Activated gamma-delta T cell (primary cell): Measurements from ENCODE around the gene CAMSAP3.

Experiments used
- DNase-seq: peaks from one replicate; lab custom pipeline; 2025; lab: John Stamatoyannopoulos, UW
- total RNA-seq, 2 donors: gene quantifications; one replicate each; lab custom pipeline; 2026; lab: John Stamatoyannopoulos, UW

The CAMSAP3 gene, protein sequence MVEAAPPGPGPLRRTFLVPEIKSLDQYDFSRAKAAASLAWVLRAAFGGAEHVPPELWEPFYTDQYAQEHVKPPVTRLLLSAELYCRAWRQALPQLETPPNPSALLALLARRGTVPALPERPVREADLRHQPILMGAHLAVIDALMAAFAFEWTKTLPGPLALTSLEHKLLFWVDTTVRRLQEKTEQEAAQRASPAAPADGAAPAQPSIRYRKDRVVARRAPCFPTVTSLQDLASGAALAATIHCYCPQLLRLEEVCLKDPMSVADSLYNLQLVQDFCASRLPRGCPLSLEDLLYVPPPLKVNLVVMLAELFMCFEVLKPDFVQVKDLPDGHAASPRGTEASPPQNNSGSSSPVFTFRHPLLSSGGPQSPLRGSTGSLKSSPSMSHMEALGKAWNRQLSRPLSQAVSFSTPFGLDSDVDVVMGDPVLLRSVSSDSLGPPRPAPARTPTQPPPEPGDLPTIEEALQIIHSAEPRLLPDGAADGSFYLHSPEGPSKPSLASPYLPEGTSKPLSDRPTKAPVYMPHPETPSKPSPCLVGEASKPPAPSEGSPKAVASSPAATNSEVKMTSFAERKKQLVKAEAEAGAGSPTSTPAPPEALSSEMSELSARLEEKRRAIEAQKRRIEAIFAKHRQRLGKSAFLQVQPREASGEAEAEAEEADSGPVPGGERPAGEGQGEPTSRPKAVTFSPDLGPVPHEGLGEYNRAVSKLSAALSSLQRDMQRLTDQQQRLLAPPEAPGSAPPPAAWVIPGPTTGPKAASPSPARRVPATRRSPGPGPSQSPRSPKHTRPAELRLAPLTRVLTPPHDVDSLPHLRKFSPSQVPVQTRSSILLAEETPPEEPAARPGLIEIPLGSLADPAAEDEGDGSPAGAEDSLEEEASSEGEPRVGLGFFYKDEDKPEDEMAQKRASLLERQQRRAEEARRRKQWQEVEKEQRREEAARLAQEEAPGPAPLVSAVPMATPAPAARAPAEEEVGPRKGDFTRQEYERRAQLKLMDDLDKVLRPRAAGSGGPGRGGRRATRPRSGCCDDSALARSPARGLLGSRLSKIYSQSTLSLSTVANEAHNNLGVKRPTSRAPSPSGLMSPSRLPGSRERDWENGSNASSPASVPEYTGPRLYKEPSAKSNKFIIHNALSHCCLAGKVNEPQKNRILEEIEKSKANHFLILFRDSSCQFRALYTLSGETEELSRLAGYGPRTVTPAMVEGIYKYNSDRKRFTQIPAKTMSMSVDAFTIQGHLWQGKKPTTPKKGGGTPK
- 1.1 to 2.4 reads per million in 2 donors for total RNA-seq

DNA sequence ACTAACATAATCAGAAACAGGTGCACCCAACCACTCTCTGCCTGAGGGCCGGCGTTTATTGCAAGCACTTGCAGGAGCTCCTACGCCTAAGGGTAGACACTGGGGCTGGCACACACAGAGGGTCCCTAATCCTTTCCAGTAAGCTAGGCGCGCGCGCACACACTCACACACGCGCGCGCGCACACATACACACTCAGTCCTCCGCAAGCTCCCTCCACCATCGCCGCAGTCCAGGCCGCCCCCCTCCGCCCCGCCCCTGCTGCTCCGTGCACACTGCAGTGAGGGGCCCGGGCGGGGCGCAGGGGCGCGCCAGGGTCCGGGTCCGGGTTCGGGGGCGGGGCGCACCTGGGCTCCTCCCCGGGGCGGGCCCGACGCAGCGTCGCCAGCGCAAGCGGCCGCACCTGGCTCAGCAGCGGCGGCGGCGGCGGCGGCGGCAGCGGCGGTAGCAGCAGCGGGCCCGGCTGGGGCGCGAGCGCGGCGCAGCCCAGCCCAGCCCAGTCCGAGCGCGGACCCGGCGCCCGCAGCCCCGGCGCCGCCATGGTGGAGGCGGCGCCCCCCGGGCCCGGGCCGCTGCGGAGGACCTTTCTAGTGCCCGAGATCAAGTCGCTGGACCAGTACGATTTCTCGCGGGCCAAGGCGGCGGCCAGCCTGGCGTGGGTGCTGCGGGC lies at the start of gene CAMSAP3:
Gene CAMSAP3, plus strand, starts transcription at position 398 of the 668 bp plus-strand sequence. Its CDS starts 140 bp downstream, at position 538.
- DNase-seq = no peak

DNA sequence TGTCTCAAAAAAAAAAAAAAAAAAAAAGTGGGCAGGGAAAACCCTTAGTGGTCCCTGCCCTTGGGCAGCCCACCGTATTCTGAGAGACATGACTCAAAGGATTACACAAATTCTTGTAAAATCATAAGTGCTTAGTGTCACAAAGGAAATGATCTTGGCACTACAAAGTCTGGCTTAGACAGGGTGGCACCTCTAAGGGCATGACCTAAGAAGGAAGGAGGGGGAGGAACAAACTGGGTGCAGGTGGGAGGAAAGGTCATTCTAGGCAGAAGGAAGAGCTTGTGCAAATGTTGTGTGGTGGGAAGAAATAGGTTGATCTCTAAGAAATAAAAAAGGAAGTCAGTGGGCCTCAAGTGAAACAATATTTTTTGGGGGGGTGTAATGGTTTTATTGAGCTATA lies 49.8 kb upstream of the CAMSAP3 start:
- DNase-seq = no peak

- DNase-seq = no peak
Observed at GRCh38 chr19:7547159-7547558, 48.5 kb upstream of the CAMSAP3 start.

DNA sequence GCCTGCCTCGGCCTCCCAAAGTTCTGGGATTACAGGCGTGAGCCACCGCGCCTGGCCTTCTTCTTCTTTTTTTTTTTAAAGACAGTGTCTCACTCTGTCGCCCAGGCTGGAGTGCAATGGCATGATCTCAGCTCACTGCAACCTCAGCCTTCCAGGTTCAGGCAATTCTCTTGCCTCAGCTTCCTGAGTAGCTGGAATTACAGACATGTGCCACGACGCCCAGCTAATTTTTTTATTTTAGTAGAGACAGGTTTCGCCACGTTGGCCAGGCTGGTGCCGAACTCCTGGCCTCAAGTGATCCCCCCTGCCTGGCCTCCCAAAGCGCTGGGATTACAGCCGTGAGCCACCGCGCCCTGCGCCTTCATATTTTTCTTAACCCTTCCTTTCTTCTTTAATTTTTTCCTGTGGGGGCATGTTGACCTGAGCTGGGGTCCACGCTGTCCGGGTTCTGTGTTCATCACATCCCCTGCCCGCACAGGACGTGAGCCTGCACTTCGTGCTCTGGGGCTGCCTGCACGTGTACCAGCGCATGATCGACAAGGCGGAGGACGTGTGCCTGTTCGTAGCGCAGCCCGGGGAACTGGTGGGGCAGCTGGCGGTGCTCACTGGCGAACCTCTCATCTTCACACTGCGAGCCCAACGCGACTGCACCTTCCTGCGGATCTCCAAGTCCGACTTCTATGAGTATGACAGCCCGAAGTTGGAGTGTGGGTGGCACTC lies 46.1 kb upstream of the CAMSAP3 start:
- no peak for DNase-seq

DNA sequence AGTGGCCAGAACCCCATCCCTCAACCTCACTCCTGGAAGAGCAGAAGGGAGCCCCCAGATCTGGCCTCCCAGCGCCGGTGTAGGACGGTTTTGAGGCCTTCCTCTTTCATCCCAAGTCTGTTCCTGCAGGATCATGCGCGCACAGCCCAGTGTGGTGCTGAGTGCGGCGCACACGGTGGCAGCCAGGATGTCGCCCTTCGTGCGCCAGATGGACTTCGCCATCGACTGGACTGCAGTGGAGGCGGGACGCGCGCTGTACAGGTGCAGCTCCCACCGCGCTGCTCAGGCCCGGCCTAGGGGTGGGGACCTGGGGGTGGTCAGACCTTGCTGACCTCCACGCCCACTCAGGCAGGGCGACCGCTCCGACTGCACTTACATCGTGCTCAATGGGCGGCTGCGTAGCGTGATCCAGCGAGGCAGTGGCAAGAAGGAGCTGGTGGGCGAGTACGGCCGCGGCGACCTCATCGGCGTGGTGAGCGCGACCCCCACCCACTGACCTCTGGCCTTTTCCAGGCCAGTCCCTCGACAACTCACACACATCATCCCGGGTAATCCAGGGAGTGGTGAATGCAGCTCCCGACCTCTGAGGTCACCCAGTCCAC lies 45.4 kb upstream of the CAMSAP3 start:
- DNase-seq = no peak

DNA sequence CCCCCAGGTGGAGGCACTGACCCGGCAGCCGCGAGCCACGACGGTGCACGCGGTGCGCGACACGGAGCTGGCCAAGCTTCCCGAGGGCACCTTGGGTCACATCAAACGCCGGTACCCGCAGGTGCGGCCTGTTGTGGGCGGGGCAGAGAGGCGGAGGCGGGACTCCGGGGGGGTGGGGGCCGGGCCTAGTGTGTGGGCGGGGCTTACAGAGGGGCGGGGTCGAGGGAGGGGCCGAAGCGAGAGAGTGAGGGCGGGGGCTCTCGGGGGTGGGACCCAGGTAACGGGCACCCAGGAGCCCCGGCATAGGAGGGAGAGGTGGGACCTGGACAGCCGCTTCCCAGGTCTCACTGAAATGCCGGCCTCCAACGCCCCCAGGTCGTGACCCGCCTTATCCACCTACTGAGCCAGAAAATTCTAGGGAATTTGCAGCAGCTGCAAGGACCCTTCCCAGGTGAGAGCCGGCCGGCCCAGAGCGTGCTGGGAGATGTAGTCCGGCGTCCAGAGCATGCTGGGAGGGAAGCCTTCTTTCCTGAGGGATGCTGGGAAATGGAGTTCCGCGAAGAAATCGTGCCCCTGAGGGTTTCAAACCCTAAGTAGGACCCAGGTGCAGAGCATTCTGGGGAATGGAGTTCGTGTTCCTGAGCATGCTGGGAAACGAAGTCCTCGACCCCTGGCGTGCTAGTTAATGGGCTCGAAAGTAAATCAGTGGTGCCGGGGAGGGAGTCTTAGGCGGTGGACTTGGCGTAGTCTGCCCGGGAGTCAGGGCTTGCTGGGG lies 44.5 kb upstream of the CAMSAP3 start:
- no peak for DNase-seq

DNA sequence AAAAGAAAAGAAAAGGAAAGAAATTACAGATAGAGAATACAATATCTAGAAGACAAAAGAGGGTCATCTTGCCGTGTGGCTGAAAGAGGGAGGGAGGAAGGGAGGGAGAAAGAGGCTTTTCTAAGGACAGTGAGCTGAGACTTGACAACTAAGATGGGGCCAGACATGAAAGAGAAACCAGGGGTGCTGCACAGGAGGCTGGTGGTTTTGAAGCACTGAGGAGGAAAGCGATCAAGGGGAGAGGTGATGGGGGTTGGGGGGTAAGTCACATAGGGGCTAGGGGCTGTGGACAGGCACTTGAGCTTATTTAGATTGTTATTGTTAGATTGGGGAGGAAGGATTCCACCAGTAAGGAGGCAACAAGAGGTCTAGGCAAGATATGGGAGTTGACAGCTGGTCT lies 42.9 kb upstream of the CAMSAP3 start:
- DNase-seq = no peak

- DNase-seq = no peak
Observed at GRCh38 chr19:7554565-7554964, 41.1 kb upstream of the CAMSAP3 start.

GRCh38 chr19:7554990-7555864 lies 40.4 kb upstream of the CAMSAP3 start:
- DNase-seq = no peak

- DNase-seq = no peak
Observed at GRCh38 chr19:7556696-7557315, 38.9 kb upstream of the CAMSAP3 start.

GRCh38 chr19:7558667-7559066 lies 37.0 kb upstream of the CAMSAP3 start:
- no peak for DNase-seq

- no peak for DNase-seq
Observed at GRCh38 chr19:7559102-7559501, 36.6 kb upstream of the CAMSAP3 start.

DNA sequence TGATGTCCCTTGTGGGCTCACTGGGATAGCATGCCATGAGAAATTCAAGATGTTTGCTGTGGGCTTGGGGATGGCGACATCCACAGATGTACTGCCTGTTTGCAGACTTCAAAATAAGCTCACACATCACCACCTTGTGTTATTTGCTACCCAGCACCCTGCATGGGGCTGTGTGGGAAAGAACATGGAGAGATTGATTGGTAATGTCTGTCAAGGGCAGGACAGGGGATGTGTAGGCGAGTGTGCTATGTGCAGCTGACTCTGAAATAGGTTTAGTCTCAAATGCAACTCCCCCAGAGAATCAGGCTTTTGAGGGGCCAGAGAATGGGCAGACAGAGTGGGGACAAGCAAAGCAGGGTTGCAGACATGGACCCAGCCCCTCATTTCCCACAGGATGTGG lies 35.4 kb upstream of the CAMSAP3 start:
- no peak for DNase-seq

- DNase-seq = no peak
Observed at GRCh38 chr19:7561325-7561724, 34.3 kb upstream of the CAMSAP3 start.

- no peak for DNase-seq
Observed at GRCh38 chr19:7562646-7563393, 32.8 kb upstream of the CAMSAP3 start.

DNA sequence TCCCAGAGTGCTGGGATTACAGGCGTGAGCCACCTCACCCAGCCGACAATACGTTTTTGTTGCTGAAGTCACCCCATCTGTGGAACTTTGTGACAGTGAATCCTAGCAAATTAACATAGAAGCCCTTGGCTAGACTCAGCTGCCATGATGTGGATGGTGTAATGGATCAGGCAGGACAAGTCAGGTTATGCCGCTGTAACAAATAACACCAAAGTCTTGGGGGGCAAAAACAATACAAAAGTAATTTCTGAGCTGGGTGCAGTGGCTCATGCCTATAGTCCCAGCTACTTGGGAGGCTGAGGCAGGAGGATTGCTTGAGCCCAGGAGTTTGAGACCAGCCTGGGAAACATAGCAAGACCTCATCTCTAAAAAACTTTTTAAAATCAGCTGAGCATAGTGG lies 30.8 kb upstream of the CAMSAP3 start:
- no peak for DNase-seq

- no peak for DNase-seq
Observed at GRCh38 chr19:7565332-7565731, 30.3 kb upstream of the CAMSAP3 start.
